GM19035 (cell line): Measurements from ENCODE around the gene PGLYRP2.
"Not testable (repeated sequence)": the region's sequence is repeated elsewhere in the genome, so short reads cannot be mapped to it uniquely, and the experiment has no call there.

Experiments used
- ATAC-seq: cut with Tn5 transposase; IDR thresholded peaks from one replicate; pipeline ENCODE4 v1.9.1; 2021; ENCODE audit not compliant: unreplicated experiment

PGLYRP2 gene

GRCh38 chr19:15479391-15480345 lies at the start of gene PGLYRP2:
Gene PGLYRP2, minus strand, starts transcription at chr19:15479501. Its CDS starts 130 bp downstream, at chr19:15479371.
- no peak for ATAC-seq

- no peak for ATAC-seq
Observed at GRCh38 chr19:15527705-15528104, 48.4 kb upstream of the PGLYRP2 start.

GRCh38 chr19:15526408-15526807 lies 47.1 kb upstream of the PGLYRP2 start:
- no peak for ATAC-seq

GRCh38 chr19:15525291-15525690 lies 46.0 kb upstream of the PGLYRP2 start:
- no peak for ATAC-seq

- no peak for ATAC-seq
Observed at GRCh38 chr19:15524781-15525180, 45.5 kb upstream of the PGLYRP2 start.

- no peak for ATAC-seq
Observed at GRCh38 chr19:15519433-15519976, 40.2 kb upstream of the PGLYRP2 start.

- ATAC-seq = no peak
Observed at GRCh38 chr19:15517778-15518177, 38.5 kb upstream of the PGLYRP2 start.

- ATAC-seq = no peak
Observed at GRCh38 chr19:15516363-15516762, 37.1 kb upstream of the PGLYRP2 start.

- ATAC-seq = not testable (repeated sequence)
Observed at GRCh38 chr19:15515227-15515625, 35.9 kb upstream of the PGLYRP2 start.

- ATAC-seq = no peak
Observed at GRCh38 chr19:15511671-15512424, 32.5 kb upstream of the PGLYRP2 start.

- no peak for ATAC-seq
Observed at GRCh38 chr19:15508035-15508710, 28.9 kb upstream of the PGLYRP2 start, which contains the start of gene CYP4F22. Gene CYP4F22, plus strand, starts transcription at chr19:15508525. Its CDS starts 16,812 bp downstream, at chr19:15525337.

- no peak for ATAC-seq
Observed at GRCh38 chr19:15507068-15508034, 28.1 kb upstream of the PGLYRP2 start.

GRCh38 chr19:15506074-15506571 lies 26.8 kb upstream of the PGLYRP2 start:
- ATAC-seq = no peak

- no peak for ATAC-seq
Observed at GRCh38 chr19:15502264-15502663, 23.0 kb upstream of the PGLYRP2 start.

GRCh38 chr19:15501596-15501995 lies 22.3 kb upstream of the PGLYRP2 start:
- ATAC-seq = no peak

- ATAC-seq = no peak
Observed at GRCh38 chr19:15498910-15499309, 19.6 kb upstream of the PGLYRP2 start.

- no peak for ATAC-seq
Observed at GRCh38 chr19:15498156-15498858, 19.0 kb upstream of the PGLYRP2 start.

- ATAC-seq = no peak
Observed at GRCh38 chr19:15495151-15495550, 15.8 kb upstream of the PGLYRP2 start.
